ENCODE measurements around the gene GPR148.

- no peak for TF ChIP-seq CTCF (IDR thresholded peaks at IDR 0.05; ENCODE audit: insufficient read depth, low read depth, low read length)
- no peak for TF ChIP-seq EZH2 (IDR thresholded peaks at IDR 0.05; ENCODE audit: insufficient read depth, low read length)
Measured at GRCh38 chr2:130749641-130750040, 20.8 kb downstream of the GPR148 start.

Data from astrocyte (in vitro differentiated cells and primary cell).